ENCODE measurements around the gene INA.

- TF ChIP-seq RAD21 (IDR thresholded peaks at IDR 0.05; ENCODE audit: low read depth), result no peak
- no peak for TF ChIP-seq EP300 (IDR thresholded peaks at IDR 0.05; ENCODE audit: borderline replicate concordance)
- no peak for TF ChIP-seq TEAD4 (IDR thresholded peaks at IDR 0.05)
- no peak for TF ChIP-seq EGR1 (IDR thresholded peaks at IDR 0.05)
- TF ChIP-seq FOXM1 (IDR thresholded peaks at IDR 0.05; ENCODE audit: borderline replicate concordance, low read depth), result no peak
- no peak for TF ChIP-seq CEBPB (IDR thresholded peaks at IDR 0.05)
- TF ChIP-seq REST (IDR thresholded peaks at IDR 0.05; ENCODE audit: low read depth), result no peak
- TF ChIP-seq YY1 (IDR thresholded peaks at IDR 0.05; ENCODE audit: low read depth), result no peak
- TF ChIP-seq TCF12 (IDR thresholded peaks at IDR 0.05; ENCODE audit: low read depth), result no peak
- TF ChIP-seq MAX (IDR thresholded peaks at IDR 0.05), result no peak
Observed at GRCh38 chr10:103262229-103262628, 14.7 kb upstream of the INA start.

All from Ishikawa (cell line).